GM20000 (cell line): Measurements from ENCODE around the gene CCDC71.

Source experiments
- DNase-seq: peaks from one replicate; pipeline ENCODE4 v3.0.0; 2012; ENCODE audit warnings: low spot score
- CTCF ChIP-seq: IDR thresholded peaks from 2 replicates; pipeline ENCODE4 v1.5.1; 2012; ENCODE audit warnings: mild to moderate bottlenecking, control low read depth; ENCODE audit errors: extremely low read depth, missing control alignments

CCDC71 gene

GRCh38 chr3:49191741-49192140 lies 25.6 kb upstream of the CCDC71 start:
- no peak for DNase-seq

GRCh38 chr3:49183873-49184272 lies 17.7 kb upstream of the CCDC71 start:
- no peak for DNase-seq
- no peak for TF ChIP-seq CTCF

More at GRCh38 chr3:49191741-49192140, 25.6 kb upstream of the CCDC71 start:
- no peak for TF ChIP-seq CTCF

GRCh38 chr3:49182682-49183081 lies 16.6 kb upstream of the CCDC71 start:
- no peak for TF ChIP-seq CTCF
- DNase-seq = no peak

- TF ChIP-seq CTCF = no peak
- DNase-seq = no peak
Measured at GRCh38 chr3:49181351-49181750, 15.2 kb upstream of the CCDC71 start.

GRCh38 chr3:49180116-49180515 lies 14.0 kb upstream of the CCDC71 start:
- TF ChIP-seq CTCF = no peak
- DNase-seq = no peak

GRCh38 chr3:49177073-49177472 lies 10.9 kb upstream of the CCDC71 start:
- TF ChIP-seq CTCF = no peak
- DNase-seq = no peak

GRCh38 chr3:49175530-49175929 lies 9.4 kb upstream of the CCDC71 start:
- TF ChIP-seq CTCF = no peak
- no peak for DNase-seq
